Measurements from ENCODE around the gene NIPAL3.
A peak's percentile ranks its signal among the peaks of the same experiment; 100 is the strongest.

Gene NIPAL3

DNA sequence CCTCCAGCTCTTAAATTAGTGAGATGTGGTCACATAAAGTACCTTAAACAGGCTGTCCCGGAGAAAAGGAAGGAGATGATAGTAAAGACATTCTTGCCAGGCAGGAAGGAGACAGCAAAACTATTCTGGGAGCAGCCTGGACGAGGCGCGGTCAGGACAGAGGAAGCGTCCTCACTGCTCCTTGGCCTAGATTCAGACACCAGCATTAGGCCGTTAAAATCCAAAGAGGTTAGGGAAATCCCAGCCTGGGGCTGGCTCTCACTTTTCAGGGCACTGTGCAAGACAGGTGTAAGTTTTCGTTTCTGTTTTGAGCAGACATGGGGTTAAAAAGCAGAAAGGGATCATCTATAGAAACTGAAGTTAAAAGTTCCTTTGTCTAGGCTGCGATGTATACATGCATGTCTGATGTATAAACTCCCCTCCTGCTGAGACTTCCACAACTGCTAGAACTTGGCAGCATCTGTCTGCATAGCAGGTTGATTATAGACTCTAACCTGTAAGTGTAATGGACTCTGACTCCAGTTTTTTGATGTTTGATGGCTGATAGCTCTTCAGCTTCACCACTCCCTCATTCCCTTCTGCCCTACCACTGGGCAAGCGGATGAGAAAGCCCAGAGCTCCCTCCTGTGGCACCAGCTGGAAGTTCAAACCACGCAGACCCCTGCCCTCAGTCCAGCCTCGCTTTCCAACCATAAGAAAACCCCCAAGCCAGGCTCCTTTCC lies 23.6 kb upstream of the NIPAL3 start:
- DNase-seq, result peak; percentile 12

- no peak for DNase-seq
Observed at GRCh38 chr1:24392604-24392946, 23.0 kb upstream of the NIPAL3 start.

DNA sequence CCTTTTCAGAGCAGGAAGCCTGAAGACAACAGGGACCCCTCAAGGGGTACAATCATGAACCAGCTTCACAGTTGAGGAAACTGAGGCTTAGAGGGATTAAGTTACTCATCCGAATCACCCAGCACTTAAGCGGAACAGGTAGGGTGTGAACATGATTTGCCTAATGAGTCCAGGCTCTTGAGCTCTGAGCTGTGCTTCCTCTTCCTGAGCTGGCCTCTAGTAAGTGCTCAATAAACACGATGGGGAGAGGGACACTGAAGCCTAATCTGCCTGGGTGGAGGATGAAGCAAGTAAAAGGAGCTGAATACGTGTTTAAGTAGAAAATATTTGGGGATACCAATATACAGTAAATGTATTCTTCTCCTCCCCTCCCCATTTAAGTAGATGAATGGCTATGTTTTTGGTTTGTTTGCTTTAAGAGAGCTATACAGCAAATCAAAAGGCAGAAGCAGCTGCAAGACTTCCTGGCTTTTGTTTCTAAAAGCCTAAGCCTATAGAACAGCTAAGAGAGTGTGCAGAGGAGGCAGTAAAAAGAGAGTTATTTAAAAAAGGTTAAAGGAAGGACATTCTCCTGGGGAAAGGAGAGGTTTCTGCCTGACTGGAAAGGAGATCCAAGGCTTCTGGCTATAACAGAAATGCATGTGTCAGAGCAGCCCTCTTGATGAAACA lies 22.5 kb upstream of the NIPAL3 start:
- DNase-seq, result peak; percentile 31

- DNase-seq, result no peak
Observed at GRCh38 chr1:24393892-24394291, 21.7 kb upstream of the NIPAL3 start.

- no peak for DNase-seq
Observed at GRCh38 chr1:24400065-24400464, 15.5 kb upstream of the NIPAL3 start.

DNA sequence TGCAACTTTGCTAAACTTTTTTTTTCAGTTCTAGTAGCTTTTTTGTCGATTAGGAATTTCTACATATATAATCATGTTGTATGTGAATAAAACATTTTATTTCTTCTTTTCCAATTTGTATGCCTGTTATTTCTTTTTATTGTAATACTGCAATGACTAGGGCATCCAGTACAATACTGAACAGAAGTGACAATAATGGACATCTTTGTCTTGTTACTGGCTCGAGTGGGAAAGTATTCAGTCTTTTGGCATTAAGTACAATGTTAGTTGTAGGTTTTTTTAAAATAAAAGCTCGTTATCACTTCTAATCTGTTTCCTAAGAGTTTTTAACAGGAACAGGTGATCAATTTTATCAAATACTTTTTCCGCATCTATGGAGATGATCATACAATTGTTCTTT lies 11.8 kb upstream of the NIPAL3 start:
- no peak for DNase-seq

- DNase-seq, result no peak
Observed at GRCh38 chr1:24406788-24407187, 8.8 kb upstream of the NIPAL3 start.

DNA sequence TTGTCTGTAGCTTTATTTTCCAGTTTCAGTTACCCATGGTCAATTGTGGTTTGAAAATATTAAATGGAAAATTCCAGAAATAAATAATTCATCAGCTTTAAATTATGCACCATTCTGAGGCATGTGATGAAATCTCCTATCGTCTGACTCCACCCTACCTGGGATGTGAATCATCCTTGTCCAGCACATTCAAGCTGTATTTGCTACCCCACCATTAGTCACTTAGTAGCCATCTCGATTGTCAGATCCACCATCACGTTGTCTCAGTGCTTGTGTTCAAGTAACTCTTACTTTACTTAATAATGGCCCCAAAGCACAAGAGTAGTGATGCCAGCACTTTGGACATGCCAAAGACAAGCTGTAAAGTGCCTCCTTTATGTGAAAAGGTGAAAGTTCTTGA lies 6.1 kb upstream of the NIPAL3 start:
- DNase-seq, result no peak

GRCh38 chr1:24410750-24411149 lies 4.9 kb upstream of the NIPAL3 start:
- no peak for DNase-seq

- DNase-seq, result no peak
Observed at GRCh38 chr1:24411963-24412362, 3.6 kb upstream of the NIPAL3 start.

GRCh38 chr1:24412408-24412807 lies 3.2 kb upstream of the NIPAL3 start:
- no peak for DNase-seq

- DNase-seq, result peak; percentile 50
Observed at GRCh38 chr1:24413350-24414163, 2.0 kb upstream of the NIPAL3 start, which contains the start of gene STPG1. TSS of gene STPG1 (minus strand) at chr1:24413782. CDS start at chr1:24401388, 12,394 bp downstream.

DNA sequence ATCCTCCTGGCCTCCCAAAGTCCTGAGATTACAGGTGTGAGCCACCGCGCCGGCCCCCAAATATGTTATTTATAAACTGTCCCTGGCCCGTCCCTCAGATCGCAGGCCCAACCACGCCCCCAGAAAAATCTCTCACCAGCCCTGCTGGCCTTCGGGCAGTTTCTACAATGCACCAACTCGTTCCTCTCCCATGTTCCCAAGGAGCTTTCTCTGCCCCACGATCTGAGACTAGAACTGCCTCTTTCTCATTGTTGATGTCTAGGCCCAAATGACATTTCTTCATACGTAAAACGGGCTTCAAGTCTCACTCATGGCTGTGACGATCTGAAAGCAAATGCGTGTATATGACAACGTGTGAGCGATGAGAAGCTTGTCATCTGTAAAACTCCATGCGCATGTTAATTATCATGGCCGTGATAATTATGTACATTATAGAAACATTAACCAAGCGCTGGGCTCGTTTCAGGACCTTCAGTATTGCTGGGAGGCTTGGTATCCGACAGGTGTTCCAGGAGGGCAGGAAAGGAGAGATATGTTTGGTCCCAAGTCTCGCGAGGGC lies 748 bp upstream of the NIPAL3 start:
- DNase-seq, result no peak

GRCh38 chr1:24415910-24416665 lies 486 bp downstream of the NIPAL3 start:
- no peak for DNase-seq

DNA sequence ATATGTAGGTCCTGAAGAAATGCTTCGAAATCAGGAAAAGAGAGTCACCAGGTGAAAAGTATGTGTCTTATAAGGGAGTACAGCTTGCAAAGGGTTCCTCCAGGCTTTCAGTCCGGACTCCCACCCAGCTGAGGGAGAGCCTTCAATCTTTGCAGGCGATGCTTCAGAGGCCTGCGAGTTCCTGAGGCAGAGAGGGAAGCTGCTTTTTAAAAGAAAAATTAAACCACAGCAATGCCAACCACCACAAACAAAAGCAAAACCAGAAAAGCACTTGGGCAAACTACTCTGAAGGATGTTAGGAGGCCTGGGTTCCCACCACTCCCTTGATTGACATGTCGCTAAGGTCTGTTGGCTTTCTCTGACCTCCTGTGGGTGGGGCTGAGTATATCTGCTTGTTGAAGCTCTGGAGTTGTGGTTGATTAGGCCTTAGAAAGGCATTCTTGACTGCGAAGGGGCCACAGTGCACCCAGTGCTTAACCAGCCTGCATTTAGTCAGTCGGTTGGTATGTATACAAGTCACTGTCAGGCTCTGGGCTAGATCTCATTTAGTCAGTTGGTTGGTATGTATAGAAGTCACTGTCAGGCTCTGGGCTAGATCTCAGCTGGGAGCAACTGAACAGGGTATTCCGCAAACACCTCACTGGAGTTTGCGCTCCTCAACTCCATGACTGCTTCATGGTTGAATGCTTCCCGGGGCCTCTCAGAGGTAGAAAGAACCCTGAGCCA lies 1.2 kb downstream of the NIPAL3 start:
- no peak for DNase-seq

DNA sequence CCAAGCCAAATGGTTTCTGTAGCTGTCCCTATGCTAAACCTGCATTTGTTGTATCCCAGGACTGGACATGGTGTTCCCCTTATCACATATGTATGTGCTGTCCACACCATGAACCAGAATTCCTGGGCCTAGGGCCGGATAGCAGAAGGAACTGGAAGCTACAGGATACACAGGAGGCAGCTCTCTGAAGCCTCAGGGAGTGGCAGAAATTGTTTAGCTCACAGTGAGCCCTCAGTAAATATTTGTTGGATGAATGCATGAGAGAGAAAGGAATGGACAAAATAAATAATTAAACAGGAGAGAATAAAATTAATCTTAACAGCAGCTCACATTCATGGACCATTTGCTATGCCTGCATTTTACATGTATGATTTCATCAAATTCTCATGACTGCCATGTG lies 2.1 kb downstream of the NIPAL3 start:
- no peak for DNase-seq

DNA sequence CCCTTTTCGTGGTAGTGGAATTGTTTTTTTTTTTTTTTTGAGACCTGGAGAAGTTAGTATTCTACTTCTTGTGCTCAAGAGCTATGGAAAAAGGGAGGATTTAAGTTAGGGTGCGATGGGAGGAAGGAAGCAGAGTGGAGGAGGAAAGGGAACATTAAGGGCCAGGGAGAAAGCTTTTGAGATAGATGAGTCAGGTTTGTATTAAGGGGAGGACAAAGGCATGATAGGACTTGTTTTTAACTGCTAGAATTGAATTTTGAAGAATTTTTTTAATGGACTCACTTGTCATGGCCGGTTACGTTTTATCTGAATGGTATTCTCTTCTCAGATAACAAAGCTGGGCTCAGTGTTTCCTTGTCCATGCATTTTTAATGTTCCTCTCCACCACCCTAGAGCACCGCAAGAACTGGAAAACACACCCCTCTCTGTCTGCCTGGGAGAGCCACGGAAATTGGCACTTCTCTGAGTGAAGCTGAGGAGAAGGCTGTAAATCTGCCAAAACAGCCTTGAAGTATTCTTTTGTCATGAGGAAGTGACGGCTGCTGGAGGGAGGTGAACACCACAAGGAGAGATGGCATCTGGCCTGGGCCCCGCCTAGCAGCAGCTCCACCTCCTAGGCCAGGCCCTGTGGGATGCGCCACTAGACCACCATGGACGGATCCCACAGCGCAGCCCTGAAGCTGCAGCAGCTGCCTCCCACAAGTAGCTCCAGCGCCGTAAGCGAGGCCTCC lies 3.5 kb downstream of the NIPAL3 start:
- DNase-seq, result no peak

GRCh38 chr1:24420547-24420946 lies 4.9 kb downstream of the NIPAL3 start:
- DNase-seq, result no peak

- no peak for DNase-seq
Observed at GRCh38 chr1:24421502-24421901, 5.9 kb downstream of the NIPAL3 start.

GRCh38 chr1:24424207-24424606 lies 8.6 kb downstream of the NIPAL3 start:
- DNase-seq, result no peak

- no peak for DNase-seq
Observed at GRCh38 chr1:24424990-24425389, 9.4 kb downstream of the NIPAL3 start.
